MM.1S (cell line): Measurements from ENCODE around the gene ADGRG4.

Source experiments
- DNase-seq: peaks from one replicate; pipeline ENCODE4 v3.0.0-alpha.2; 2015
- H2AFZ ChIP-seq: fragments of 300-600 bp; sonication (generic); 2 replicates; pipeline ENCODE4 v1.6.0; 2016; ENCODE audit warnings: antibody characterized with exemption, low read length
- H3F3A ChIP-seq: fragments of 300-600 bp; sonication (generic); 2 replicates; pipeline ENCODE4 v1.6.1; 2016; ENCODE audit warnings: mild to moderate bottlenecking, antibody characterized with exemption, low read length, moderate library complexity, mixed read lengths; ENCODE audit not compliant: insufficient read depth
- H3K27ac ChIP-seq: fragments of 300-600 bp; sonication (generic); 2 replicates; pipeline ENCODE4 v1.5.1; 2016; ENCODE audit warnings: mild to moderate bottlenecking, low read length
- H3K27me3 ChIP-seq: fragments of 300-600 bp; sonication (generic); replicated peaks from 2 replicates; pipeline ENCODE4 v1.6.0; 2016; ENCODE audit warnings: low read length; ENCODE audit not compliant: insufficient read depth
- H3K36me3 ChIP-seq: fragments of 300-600 bp; sonication (generic); replicated peaks from 2 replicates; pipeline ENCODE4 v1.6.1; 2016; ENCODE audit warnings: mild to moderate bottlenecking, low read length, mixed read lengths; ENCODE audit not compliant: insufficient read depth
- H3K4me1 ChIP-seq: fragments of 300-600 bp; sonication (generic); 2 replicates; pipeline ENCODE4 v1.6.1; 2016; ENCODE audit warnings: low read length, mixed read lengths
- H3K4me2 ChIP-seq: fragments of 300-600 bp; sonication (generic); 2 replicates; pipeline ENCODE4 v1.6.0; 2016; ENCODE audit warnings: low read depth, low read length
- H3K4me3 ChIP-seq: fragments of 300-600 bp; sonication (generic); 2 replicates; pipeline ENCODE4 v1.5.1; 2016; ENCODE audit warnings: low read length, mixed read lengths
- H3K79me2 ChIP-seq: fragments of 300-600 bp; sonication (generic); 2 replicates; pipeline ENCODE4 v1.6.1; 2016; ENCODE audit warnings: mixed run types, low read length, mixed read lengths
- H3K9ac ChIP-seq: fragments of 300-600 bp; sonication (generic); 2 replicates; pipeline ENCODE4 v1.6.1; 2016; ENCODE audit warnings: low read length, mixed read lengths
- H3K9me2 ChIP-seq: fragments of 300-600 bp; sonication (generic); replicated peaks from 2 replicates; pipeline ENCODE4 v1.6.1; 2016; ENCODE audit warnings: mild to moderate bottlenecking, low read length, mixed read lengths; ENCODE audit not compliant: insufficient read depth
- H3K9me3 ChIP-seq: fragments of 300-600 bp; sonication (generic); replicated peaks from 2 replicates; pipeline ENCODE4 v1.6.1; 2016; ENCODE audit warnings: mild to moderate bottlenecking, low read length, mixed read lengths; ENCODE audit not compliant: insufficient read depth
- H4K20me1 ChIP-seq: fragments of 300-600 bp; sonication (generic); 2 replicates; pipeline ENCODE4 v1.6.1; 2016; ENCODE audit warnings: mild to moderate bottlenecking, low read length, moderate library complexity, mixed read lengths; ENCODE audit not compliant: insufficient read depth
- EZH2 ChIP-seq: fragments of 300-600 bp; sonication (generic); optimal IDR thresholded peaks from 2 replicates; pipeline ENCODE3; 2017; ENCODE audit warnings: low read depth, mild to moderate bottlenecking, antibody characterized with exemption, low read length, mixed read lengths
- EZH2phosphoT487 ChIP-seq: fragments of 300-600 bp; sonication (generic); IDR thresholded peaks from 2 replicates; pipeline ENCODE4 v1.6.1; 2018; ENCODE audit warnings: antibody characterized with exemption, low read length
- TF ChIP-seq, protein P1 (sequence below): fragments of 300-600 bp; sonication (generic); IDR thresholded peaks from 2 replicates; pipeline ENCODE4 v1.5.1; 2016; ENCODE audit warnings: antibody characterized with exemption, low read length, mixed read lengths

The ADGRG4 gene

DNA sequence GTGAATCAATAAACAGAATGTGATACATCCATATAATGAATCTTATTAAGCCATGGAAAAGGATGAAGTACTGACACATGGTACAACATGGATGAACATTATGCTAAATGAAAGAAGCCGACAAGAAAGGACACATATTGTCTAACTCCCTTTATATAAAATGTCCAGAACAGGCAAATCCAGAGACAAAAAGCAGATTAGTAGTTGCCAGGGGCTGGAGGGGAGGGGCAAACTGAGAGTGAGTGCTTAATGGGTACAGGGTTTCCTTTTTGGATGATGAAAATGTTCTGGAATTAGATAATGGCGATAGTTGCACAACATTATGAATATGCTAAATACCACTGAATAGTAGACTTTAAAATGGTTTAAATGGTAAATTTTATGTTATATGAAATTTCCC lies 17.4 kb downstream of the ADGRG4 start:
- Histone ChIP-seq H3K27me3 (no peaks in the 10 kb centered on the region), H3K4me1 (no peaks in the 10 kb centered on the region), H3K9me2 (no peaks in the 10 kb centered on the region), H4K20me1 (no peaks in the 10 kb centered on the region), H2AFZ (no peak overlapping the region), H3K36me3 (no peaks in the 10 kb centered on the region), H3K9ac (no peak overlapping the region), H3K79me2 (no peaks in the 10 kb centered on the region), H3K27ac (no peak overlapping the region), H3K4me3 (no peak overlapping the region), H3K4me2 (no peak overlapping the region), H3F3A (no peaks in the 10 kb centered on the region), H3K9me3 (no peaks in the 10 kb centered on the region)
- DNase-seq, result no peak
- TF ChIP-seq, protein P1, sequence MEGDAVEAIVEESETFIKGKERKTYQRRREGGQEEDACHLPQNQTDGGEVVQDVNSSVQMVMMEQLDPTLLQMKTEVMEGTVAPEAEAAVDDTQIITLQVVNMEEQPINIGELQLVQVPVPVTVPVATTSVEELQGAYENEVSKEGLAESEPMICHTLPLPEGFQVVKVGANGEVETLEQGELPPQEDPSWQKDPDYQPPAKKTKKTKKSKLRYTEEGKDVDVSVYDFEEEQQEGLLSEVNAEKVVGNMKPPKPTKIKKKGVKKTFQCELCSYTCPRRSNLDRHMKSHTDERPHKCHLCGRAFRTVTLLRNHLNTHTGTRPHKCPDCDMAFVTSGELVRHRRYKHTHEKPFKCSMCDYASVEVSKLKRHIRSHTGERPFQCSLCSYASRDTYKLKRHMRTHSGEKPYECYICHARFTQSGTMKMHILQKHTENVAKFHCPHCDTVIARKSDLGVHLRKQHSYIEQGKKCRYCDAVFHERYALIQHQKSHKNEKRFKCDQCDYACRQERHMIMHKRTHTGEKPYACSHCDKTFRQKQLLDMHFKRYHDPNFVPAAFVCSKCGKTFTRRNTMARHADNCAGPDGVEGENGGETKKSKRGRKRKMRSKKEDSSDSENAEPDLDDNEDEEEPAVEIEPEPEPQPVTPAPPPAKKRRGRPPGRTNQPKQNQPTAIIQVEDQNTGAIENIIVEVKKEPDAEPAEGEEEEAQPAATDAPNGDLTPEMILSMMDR, result no peak
- TF ChIP-seq EZH2, result no peak
- TF ChIP-seq EZH2phosphoT487, result no peak

DNA sequence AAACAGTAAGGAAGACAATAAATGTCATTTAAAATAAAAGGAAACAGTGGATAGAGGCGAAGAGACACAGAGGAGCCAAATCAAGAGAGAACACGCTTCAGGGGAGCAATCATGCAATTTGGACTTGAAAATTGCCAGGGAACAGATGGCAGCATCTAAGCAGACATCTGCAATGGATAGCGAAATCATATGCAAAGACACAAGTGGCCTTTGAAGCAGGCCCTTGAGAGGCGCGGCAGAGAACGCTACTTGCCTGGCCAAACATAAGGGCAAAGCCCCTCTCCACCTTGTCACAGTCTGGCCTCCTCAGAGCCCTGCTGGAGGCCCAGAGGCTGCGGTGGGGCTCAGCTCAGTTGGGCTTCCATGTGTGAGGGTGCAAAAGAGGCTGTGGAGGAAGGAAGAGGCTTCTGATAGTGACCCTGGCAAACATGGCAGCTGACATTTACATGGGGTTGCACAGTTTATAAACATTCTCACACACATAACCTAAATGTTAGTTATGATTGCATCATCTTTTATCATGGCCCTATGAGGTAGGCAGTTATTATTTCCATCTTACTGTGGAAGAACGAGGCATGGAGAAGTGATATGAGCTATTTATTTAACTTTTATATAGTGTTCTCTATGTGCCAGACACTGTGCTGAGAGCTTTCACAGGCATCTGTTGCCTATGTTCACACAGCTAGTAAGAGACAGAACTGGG lies 18.3 kb downstream of the ADGRG4 start:
- Histone ChIP-seq H3K9ac (no peak overlapping the region), H4K20me1 (no peaks in the 10 kb centered on the region), H3K79me2 (no peaks in the 10 kb centered on the region), H3K4me1 (no peaks in the 10 kb centered on the region), H3K27me3 (no peaks in the 10 kb centered on the region), H3F3A (no peaks in the 10 kb centered on the region), H3K4me3 (no peak overlapping the region), H3K36me3 (no peaks in the 10 kb centered on the region), H3K9me3 (no peaks in the 10 kb centered on the region), H3K9me2 (no peaks in the 10 kb centered on the region), H2AFZ (no peak overlapping the region), H3K27ac (no peak overlapping the region), H3K4me2 (no peak overlapping the region)
- no peak for DNase-seq
- TF ChIP-seq EZH2 (no peak), EZH2phosphoT487 (no peak)
- TF ChIP-seq, protein P1, result no peak

DNA sequence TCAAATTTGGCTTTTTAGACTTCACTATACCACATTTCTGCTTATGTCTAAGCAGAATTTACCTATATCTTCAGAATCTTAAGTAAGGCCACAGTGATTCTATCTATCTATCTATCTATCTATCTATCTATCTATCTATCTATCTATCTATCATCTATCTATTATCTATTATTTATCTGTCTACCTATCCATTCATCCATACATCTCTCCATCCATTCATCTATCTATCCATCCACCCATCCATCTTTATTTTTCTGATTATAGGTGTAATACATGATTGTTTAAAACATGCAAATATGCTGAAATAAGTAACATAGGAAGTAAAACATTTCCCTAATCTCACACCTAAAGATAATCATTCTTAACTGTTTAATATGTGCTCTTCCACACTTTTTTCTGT lies 18.8 kb downstream of the ADGRG4 start:
- Histone ChIP-seq H3K9me3 (no peaks in the 10 kb centered on the region), H4K20me1 (no peaks in the 10 kb centered on the region), H3K79me2 (no peaks in the 10 kb centered on the region), H3K4me2 (no peak overlapping the region), H2AFZ (no peak overlapping the region), H3K27ac (no peak overlapping the region), H3K36me3 (no peaks in the 10 kb centered on the region), H3K9me2 (no peaks in the 10 kb centered on the region), H3K9ac (no peak overlapping the region), H3K4me1 (no peaks in the 10 kb centered on the region), H3F3A (no peaks in the 10 kb centered on the region), H3K27me3 (no peaks in the 10 kb centered on the region), H3K4me3 (no peak overlapping the region)
- TF ChIP-seq EZH2, result no peak
- DNase-seq, result no peak

DNA sequence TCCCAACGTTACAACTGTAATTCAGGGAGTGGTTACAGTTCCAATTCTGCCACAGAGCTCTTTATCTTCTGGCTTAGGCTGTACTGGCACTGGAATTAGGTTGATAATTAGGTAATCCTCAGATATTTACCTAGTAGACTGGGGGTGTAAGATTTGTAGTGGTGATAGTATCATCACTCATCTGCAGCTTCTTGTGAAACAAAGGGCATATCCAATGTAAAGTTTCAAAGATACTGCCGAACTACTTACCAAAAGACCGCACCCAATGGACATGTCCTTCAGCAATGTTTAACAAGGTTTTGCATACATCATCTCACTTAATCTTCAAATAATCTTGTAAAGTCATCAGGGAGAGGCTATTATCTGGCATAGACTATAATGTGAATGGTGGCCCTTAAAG lies 20.8 kb downstream of the ADGRG4 start:
- Histone ChIP-seq H2AFZ (no peak overlapping the region), H3K27ac (no peak overlapping the region), H3K9me2 (no peaks in the 10 kb centered on the region), H3K4me3 (no peak overlapping the region), H3K4me1 (no peaks in the 10 kb centered on the region), H4K20me1 (no peaks in the 10 kb centered on the region), H3K9me3 (no peaks in the 10 kb centered on the region), H3F3A (no peaks in the 10 kb centered on the region), H3K4me2 (no peak overlapping the region), H3K27me3 (no peaks in the 10 kb centered on the region), H3K36me3 (no peaks in the 10 kb centered on the region), H3K9ac (no peak overlapping the region), H3K79me2 (no peaks in the 10 kb centered on the region)
- TF ChIP-seq, protein P1, result no peak
- TF ChIP-seq EZH2phosphoT487 (no peak), EZH2 (no peak)
- no peak for DNase-seq
